Panc1 (cell line): ENCODE data around the gene SLC39A12.

Experiments used
- POLR2AphosphoS5 ChIP-seq: IDR thresholded peaks from 2 replicates; pipeline ENCODE4 v1.6.1; 2012; ENCODE audit warnings: mild to moderate bottlenecking, low read depth, low read length, moderate library complexity
- SIN3A ChIP-seq: IDR thresholded peaks from 2 replicates; pipeline ENCODE4 v1.6.1; 2012; ENCODE audit warnings: low read depth, mild to moderate bottlenecking, low read length, moderate library complexity, borderline replicate concordance; ENCODE audit not compliant: insufficient read depth
- TCF7L2 ChIP-seq: IDR thresholded peaks from 2 replicates; pipeline ENCODE4 v1.6.1; 2011; ENCODE audit warnings: mild to moderate bottlenecking, low read depth, low read length, inconsistent platforms
- TF ChIP-seq, protein P1 (sequence below): fragments of 450-650 bp; IDR thresholded peaks from 2 replicates; pipeline ENCODE4 v1.5.1; 2017; ENCODE audit warnings: mild to moderate bottlenecking
- TF ChIP-seq, protein P2 (sequence below), 2 experiments: IDR thresholded peaks; 2 replicates each; pipeline ENCODE4 v1.6.1; 2011 to 2012; ENCODE audit warnings: low read depth in 2 of 2, control low read depth in 1 of 2, low read length in 1 of 2, mild to moderate bottlenecking in 1 of 2, moderate library complexity in 1 of 2; ENCODE audit not compliant: insufficient read depth in 1 of 2

DNA sequence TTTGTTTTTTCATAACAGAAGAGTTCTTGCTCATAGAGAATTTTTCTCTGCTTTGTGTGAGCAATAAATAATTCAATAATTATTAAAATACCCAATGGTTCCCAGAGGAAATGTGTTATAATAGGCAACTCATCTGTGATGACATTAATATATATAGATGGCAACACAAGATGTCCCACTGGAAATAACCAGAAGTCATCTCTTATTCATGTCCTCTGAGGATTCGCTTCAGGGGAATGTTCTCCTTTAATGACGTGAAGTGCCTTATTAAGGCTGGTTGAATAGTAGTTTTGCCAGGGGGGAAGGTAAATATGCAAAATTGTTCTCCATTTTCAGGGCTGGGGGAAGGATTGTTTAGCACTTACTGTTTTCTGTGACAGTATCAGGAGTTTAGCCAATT lies 3.1 kb downstream of the SLC39A12 start:
- TF ChIP-seq, protein P1, sequence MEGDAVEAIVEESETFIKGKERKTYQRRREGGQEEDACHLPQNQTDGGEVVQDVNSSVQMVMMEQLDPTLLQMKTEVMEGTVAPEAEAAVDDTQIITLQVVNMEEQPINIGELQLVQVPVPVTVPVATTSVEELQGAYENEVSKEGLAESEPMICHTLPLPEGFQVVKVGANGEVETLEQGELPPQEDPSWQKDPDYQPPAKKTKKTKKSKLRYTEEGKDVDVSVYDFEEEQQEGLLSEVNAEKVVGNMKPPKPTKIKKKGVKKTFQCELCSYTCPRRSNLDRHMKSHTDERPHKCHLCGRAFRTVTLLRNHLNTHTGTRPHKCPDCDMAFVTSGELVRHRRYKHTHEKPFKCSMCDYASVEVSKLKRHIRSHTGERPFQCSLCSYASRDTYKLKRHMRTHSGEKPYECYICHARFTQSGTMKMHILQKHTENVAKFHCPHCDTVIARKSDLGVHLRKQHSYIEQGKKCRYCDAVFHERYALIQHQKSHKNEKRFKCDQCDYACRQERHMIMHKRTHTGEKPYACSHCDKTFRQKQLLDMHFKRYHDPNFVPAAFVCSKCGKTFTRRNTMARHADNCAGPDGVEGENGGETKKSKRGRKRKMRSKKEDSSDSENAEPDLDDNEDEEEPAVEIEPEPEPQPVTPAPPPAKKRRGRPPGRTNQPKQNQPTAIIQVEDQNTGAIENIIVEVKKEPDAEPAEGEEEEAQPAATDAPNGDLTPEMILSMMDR: no peak
- no peak for TF ChIP-seq TCF7L2
- TF ChIP-seq POLR2AphosphoS5: no peak
- TF ChIP-seq, protein P2, sequence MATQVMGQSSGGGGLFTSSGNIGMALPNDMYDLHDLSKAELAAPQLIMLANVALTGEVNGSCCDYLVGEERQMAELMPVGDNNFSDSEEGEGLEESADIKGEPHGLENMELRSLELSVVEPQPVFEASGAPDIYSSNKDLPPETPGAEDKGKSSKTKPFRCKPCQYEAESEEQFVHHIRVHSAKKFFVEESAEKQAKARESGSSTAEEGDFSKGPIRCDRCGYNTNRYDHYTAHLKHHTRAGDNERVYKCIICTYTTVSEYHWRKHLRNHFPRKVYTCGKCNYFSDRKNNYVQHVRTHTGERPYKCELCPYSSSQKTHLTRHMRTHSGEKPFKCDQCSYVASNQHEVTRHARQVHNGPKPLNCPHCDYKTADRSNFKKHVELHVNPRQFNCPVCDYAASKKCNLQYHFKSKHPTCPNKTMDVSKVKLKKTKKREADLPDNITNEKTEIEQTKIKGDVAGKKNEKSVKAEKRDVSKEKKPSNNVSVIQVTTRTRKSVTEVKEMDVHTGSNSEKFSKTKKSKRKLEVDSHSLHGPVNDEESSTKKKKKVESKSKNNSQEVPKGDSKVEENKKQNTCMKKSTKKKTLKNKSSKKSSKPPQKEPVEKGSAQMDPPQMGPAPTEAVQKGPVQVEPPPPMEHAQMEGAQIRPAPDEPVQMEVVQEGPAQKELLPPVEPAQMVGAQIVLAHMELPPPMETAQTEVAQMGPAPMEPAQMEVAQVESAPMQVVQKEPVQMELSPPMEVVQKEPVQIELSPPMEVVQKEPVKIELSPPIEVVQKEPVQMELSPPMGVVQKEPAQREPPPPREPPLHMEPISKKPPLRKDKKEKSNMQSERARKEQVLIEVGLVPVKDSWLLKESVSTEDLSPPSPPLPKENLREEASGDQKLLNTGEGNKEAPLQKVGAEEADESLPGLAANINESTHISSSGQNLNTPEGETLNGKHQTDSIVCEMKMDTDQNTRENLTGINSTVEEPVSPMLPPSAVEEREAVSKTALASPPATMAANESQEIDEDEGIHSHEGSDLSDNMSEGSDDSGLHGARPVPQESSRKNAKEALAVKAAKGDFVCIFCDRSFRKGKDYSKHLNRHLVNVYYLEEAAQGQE (IDR thresholded peaks at IDR 0.05; ENCODE audit: insufficient read depth in 1 of 2, low read depth in 2 of 2, low read length in 1 of 2): no peak
- TF ChIP-seq SIN3A: no peak
